Body of pancreas (tissue), 4 donors: Measurements from ENCODE around the gene OOSP4A. TPM values are rescaled to one million over a fixed set of nuclear protein-coding genes. Genes with fewer than 3 reads are reported as not detected.

Source experiments
- ATAC-seq: fragments of 150-250 bp; one replicate; pipeline ENCODE4 v1.9.1; 2016
- DNase-seq, 4 donors: peaks; one replicate each; pipeline ENCODE4 v3.0.0-alpha.2; 2019
- H3K27ac ChIP-seq, 4 donors: fragments of 200-600 bp; sonication (generic); 1 replicate in 3 of 4; 2 replicates in 1 of 4; pipeline versions ENCODE4 v1.5.1 to v1.6.1; 2016 to 2019; ENCODE audit warnings: mild to moderate bottlenecking in 1 of 4, mixed read lengths in 1 of 4, moderate library complexity in 1 of 4
- H3K27me3 ChIP-seq, 2 donors: fragments of 200-600 bp; sonication (generic); one replicate each; pipeline ENCODE4 v1.6.0; 2016; ENCODE audit warnings: mild to moderate bottlenecking in 1 of 2
- H3K36me3 ChIP-seq, 2 donors: fragments of 200-600 bp; sonication (generic); replicated peaks in 1 of 2; 2 replicates each; pipeline ENCODE4 v1.5.1; 2016; ENCODE audit warnings: low read depth in 2 of 2; ENCODE audit not compliant: insufficient read depth in 1 of 2
- H3K4me1 ChIP-seq: fragments of 200-600 bp; sonication (generic); one replicate; pipeline ENCODE4 v1.6.0; 2016
- H3K4me3 ChIP-seq, 2 donors: fragments of 200-600 bp; sonication (generic); 1 replicate in 1 of 2; 2 replicates in 1 of 2; pipeline ENCODE4 v1.5.1; 2016 to 2019
- H3K9me3 ChIP-seq, 3 donors: fragments of 200-600 bp; sonication (generic); 1 replicate in 2 of 3; 2 replicates in 1 of 3; pipeline ENCODE4 v1.5.1; 2016
- POLR2A ChIP-seq, 3 donors: fragments of 450-650 bp; IDR thresholded peaks; one replicate each; pipeline ENCODE4 v1.6.1; 2016; ENCODE audit warnings: antibody characterized with exemption in 3 of 3, mild to moderate bottlenecking in 2 of 3
- WGBS, 2 donors: methylation state at CpG; one replicate each; pipeline ENCODE4 v1.1.5; 2017; 5-methylcytosine and 5-hydroxymethylcytosine counted together
- intact Hi-C: fragments of 100-400 bp; cut with DNase I; formaldehyde crosslinking; loops from one replicate; pipeline ENCODE4 v1.15.1; 2023
- total RNA-seq, 2 donors: library from RNA; depleted of rRNA; stranded (reverse); fragments of >200 nt; gene quantifications; one replicate each; pipeline ENCODE4 v1.1.0, GENCODE V29; 2016
- TF ChIP-seq, protein P1 (sequence below), 7 experiments: fragments of 450-650 bp in 4 of 7; fragments of 200-600 bp in 3 of 7; sonication (generic) in 3 of 7; IDR thresholded peaks; one replicate each; pipeline ENCODE4 v1.5.1; 2016 to 2019; ENCODE audit warnings: antibody characterized with exemption in 7 of 7

The OOSP4A gene
- total RNA-seq, 2 donors from 2014 or later: not detected

DNA sequence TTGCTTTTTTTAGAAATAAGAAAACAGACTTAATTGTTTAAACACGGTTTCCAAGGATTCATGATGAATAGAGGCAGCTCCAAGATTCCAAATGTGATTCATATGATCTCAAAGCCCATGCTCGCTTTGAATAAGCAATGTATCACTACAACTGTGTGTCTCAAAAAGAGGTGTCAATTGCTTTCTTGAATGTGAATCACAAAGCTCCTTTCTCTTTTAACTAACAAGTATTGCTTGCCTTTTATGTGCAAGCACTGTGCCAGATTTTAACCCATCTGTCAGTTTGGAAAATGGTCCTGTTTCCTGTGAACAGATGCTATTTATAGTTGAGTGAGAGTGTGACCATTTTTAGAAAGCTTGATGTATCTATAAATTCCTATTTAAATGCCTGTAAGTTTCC lies 19.1 kb upstream of the OOSP4A start:
- H3K4me1 ChIP-seq: no peaks in the 10 kb centered on the region
- no peak overlapping the region for H3K4me3 ChIP-seq
- TF ChIP-seq, protein P1, sequence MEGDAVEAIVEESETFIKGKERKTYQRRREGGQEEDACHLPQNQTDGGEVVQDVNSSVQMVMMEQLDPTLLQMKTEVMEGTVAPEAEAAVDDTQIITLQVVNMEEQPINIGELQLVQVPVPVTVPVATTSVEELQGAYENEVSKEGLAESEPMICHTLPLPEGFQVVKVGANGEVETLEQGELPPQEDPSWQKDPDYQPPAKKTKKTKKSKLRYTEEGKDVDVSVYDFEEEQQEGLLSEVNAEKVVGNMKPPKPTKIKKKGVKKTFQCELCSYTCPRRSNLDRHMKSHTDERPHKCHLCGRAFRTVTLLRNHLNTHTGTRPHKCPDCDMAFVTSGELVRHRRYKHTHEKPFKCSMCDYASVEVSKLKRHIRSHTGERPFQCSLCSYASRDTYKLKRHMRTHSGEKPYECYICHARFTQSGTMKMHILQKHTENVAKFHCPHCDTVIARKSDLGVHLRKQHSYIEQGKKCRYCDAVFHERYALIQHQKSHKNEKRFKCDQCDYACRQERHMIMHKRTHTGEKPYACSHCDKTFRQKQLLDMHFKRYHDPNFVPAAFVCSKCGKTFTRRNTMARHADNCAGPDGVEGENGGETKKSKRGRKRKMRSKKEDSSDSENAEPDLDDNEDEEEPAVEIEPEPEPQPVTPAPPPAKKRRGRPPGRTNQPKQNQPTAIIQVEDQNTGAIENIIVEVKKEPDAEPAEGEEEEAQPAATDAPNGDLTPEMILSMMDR (IDR thresholded peaks at IDR 0.05): no peak
- TF ChIP-seq POLR2A (IDR thresholded peaks at IDR 0.05): no peak
- H3K27me3 ChIP-seq: no peaks in the 10 kb centered on the region
- H3K27ac ChIP-seq: no peak overlapping the region
- H3K36me3 ChIP-seq: no peaks in the 10 kb centered on the region
- DNase-seq (no peak), ATAC-seq (no peak)
- no peaks in the 10 kb centered on the region for H3K9me3 ChIP-seq
- intact Hi-C loops: no loop called here
- 70 to 78% methylated on average over 2 of the region's 2 CpGs for WGBS, 2 donors

DNA sequence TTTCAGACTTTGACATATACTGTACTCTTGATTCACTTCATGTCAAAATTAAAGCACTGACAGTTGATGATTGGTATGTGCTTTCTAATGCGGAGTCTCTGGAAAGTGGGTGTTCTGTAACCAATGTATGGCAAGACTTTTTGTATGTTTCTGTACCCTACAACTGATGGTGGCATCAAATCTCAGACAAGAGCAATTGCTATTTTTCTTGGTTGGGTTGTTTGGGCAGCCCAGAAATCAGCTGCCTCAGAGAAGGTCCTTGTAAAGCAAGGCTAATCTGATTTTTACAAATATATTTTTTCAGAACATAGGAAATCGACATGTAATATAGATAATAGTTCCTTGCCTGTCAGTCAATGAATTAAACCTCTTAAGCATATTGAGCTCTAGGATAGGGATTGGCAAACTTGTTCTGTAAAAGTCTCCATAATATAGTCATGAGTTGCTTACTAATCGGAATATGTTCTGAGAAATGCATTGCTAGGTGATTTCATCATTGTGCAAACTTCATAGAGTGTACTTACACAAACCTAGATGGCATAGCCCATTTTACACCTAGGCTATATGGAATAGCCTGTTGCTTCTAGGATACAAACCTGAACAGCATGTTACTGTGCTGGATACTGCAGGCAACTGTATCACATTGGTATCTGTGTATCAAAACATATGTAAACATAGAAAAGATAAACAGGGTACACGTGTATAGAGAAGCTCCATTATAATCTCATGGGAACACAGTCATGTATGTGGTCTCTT lies 10.2 kb upstream of the OOSP4A start:
- WGBS, 2 donors: 63 to 67% methylated on average over 4 of the region's 4 CpGs
- Histone ChIP-seq H3K27me3 (no peaks in the 10 kb centered on the region), H3K27ac (no peak overlapping the region), H3K4me1 (no peaks in the 10 kb centered on the region), H3K9me3 (no peaks in the 10 kb centered on the region), H3K4me3 (no peak overlapping the region), H3K36me3 (no peaks in the 10 kb centered on the region)
- ATAC-seq: no peak
- no peak for DNase-seq
- intact Hi-C loops: no loop called here
- TF ChIP-seq, protein P1 (IDR thresholded peaks at IDR 0.05): no peak
- no peak for TF ChIP-seq POLR2A (IDR thresholded peaks at IDR 0.05)

DNA sequence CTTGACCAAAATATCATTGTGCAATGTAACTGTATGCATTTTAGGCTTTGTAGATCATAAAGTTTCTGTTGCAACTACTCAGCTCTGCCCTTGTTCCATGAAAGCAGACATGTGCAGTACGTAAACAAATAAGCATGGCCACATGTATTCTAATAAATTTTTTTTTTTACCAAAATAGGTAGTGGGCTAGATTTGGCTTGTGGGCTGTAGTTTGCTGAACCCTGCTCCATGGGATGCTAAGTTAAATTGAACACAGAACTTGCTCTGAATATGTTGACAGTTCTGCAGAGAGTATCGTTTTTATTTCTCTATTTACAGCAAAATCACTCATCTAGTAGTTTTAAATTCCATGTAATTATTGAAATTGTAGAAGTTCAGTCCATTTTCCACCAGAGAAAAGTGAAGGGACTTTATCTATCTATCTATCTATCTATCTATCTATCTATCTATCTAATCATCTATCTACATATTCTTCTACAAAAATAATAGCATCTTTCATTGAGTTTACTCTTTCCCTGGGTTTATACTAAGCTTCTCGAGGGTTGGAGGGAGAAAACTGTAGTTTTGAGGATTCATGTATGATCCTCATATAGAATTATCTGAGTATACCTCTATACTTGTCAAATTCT lies 9.5 kb upstream of the OOSP4A start:
- H3K36me3 ChIP-seq: no peaks in the 10 kb centered on the region
- 77 to 84% methylated on average over 3 of the region's 3 CpGs for WGBS, 2 donors
- no peak for DNase-seq
- no peaks in the 10 kb centered on the region for H3K9me3 ChIP-seq
- H3K4me1 ChIP-seq: no peaks in the 10 kb centered on the region
- no peak overlapping the region for H3K27ac ChIP-seq
- intact Hi-C loops: no loop called here
- TF ChIP-seq, protein P1 (IDR thresholded peaks at IDR 0.05): no peak
- TF ChIP-seq POLR2A (IDR thresholded peaks at IDR 0.05): no peak
- ATAC-seq: no peak
- no peak overlapping the region for H3K4me3 ChIP-seq
- no peaks in the 10 kb centered on the region for H3K27me3 ChIP-seq

DNA sequence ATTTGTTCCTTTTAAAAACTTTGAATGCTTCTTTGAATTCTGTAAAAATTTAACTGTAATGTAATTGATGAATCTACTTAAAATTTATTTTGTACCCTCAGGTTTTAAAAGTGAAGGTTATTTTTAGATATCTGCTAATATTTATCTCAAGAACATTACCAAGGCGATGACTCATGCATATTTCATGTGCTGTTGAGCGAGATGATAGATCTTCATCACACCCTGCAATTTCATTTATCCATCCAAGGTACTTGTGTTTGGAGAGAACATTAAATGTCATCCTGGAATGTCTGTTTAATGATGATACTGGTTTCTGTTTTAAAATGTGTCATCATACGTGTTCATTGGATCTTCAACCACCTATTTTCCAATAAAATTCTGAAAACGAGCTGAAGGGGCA lies 6.7 kb upstream of the OOSP4A start:
- DNase-seq (no peak), ATAC-seq (no peak)
- H3K4me3 ChIP-seq: no peak overlapping the region
- peaks cover 20% of the 10 kb centered on the region for H3K4me1 ChIP-seq
- TF ChIP-seq, protein P1 (IDR thresholded peaks at IDR 0.05): no peak
- no peak overlapping the region for H3K27ac ChIP-seq
- intact Hi-C loops: no loop called here
- no peaks in the 10 kb centered on the region for H3K27me3 ChIP-seq
- WGBS, 2 donors: 75 to 80% methylated on average over 4 of the region's 4 CpGs
- H3K9me3 ChIP-seq: no peaks in the 10 kb centered on the region
- no peaks in the 10 kb centered on the region for H3K36me3 ChIP-seq
